HepG2 (cell line): ENCODE measurements around the gene E2F3. TPM values are rescaled to one million over a fixed set of nuclear protein-coding genes. Genes with fewer than 3 reads are reported as not detected.
A peak's percentile ranks its signal among the peaks of the same experiment; 100 is the strongest.

ENCODE experiments used
- BCL6 ChIP-seq: IDR thresholded peaks from 2 replicates; pipeline ENCODE4 v1.6.1; 2016; ENCODE audit warnings: missing genetic modification reagents, missing compliant biosample characterization
- FOXP4 ChIP-seq: sonication (generic); formaldehyde crosslinking; IDR thresholded peaks from 2 replicates; pipeline ENCODE4 v1.4.0; 2020; ENCODE audit warnings: missing genetic modification reagents
- MEIS1 ChIP-seq: sonication (generic); formaldehyde crosslinking; IDR thresholded peaks from 2 replicates; pipeline ENCODE4 v1.9.0; 2021; ENCODE audit warnings: mild to moderate bottlenecking, missing genetic modification reagents, moderate library complexity, borderline replicate concordance
- MEIS2 ChIP-seq: sonication (generic); formaldehyde crosslinking; IDR thresholded peaks from 2 replicates; pipeline ENCODE4 v1.9.0; 2021; ENCODE audit warnings: mild to moderate bottlenecking, missing genetic modification reagents
- NONO ChIP-seq, 2 experiments: fragments of 450-650 bp in 1 of 2; sonication (generic) in 1 of 2; formaldehyde crosslinking in 1 of 2; IDR thresholded peaks in 1 of 2; conservative IDR thresholded peaks in 1 of 2; 2 replicates each; pipeline versions ENCODE4 v1.6.1 to v1.8.0; 2017 to 2022; ENCODE audit warnings: mild to moderate bottlenecking in 1 of 2, missing genetic modification reagents in 1 of 2, moderate library complexity in 1 of 2
- PHF8 ChIP-seq: sonication (generic); formaldehyde crosslinking; IDR thresholded peaks from 2 replicates; pipeline ENCODE4 v1.5.0; 2020; ENCODE audit warnings: missing genetic modification reagents
- SKIL ChIP-seq: sonication (generic); formaldehyde crosslinking; IDR thresholded peaks from 2 replicates; pipeline ENCODE4 v1.8.0; 2022; ENCODE audit warnings: missing genetic modification reagents, mild to moderate bottlenecking, moderate library complexity, borderline replicate concordance
- ZBTB1 ChIP-seq: sonication (generic); formaldehyde crosslinking; IDR thresholded peaks from 2 replicates; pipeline ENCODE4 v1.4.0; 2020; ENCODE audit warnings: missing genetic modification reagents, borderline replicate concordance
- ZBTB49 ChIP-seq: sonication (generic); formaldehyde crosslinking; IDR thresholded peaks from 2 replicates; pipeline ENCODE4 v1.4.0; 2020; ENCODE audit warnings: missing genetic modification reagents, borderline replicate concordance
- ZMYM2 ChIP-seq: sonication (generic); formaldehyde crosslinking; IDR thresholded peaks from 2 replicates; pipeline ENCODE4 v1.8.0; 2022; ENCODE audit warnings: mild to moderate bottlenecking, missing genetic modification reagents
- ZNF180 ChIP-seq: sonication (generic); formaldehyde crosslinking; IDR thresholded peaks from 2 replicates; pipeline ENCODE4 v1.4.0; 2020; ENCODE audit warnings: low read depth, missing genetic modification reagents, borderline replicate concordance
- ZNF451 ChIP-seq: sonication (generic); formaldehyde crosslinking; IDR thresholded peaks from 2 replicates; pipeline ENCODE4 v1.5.0; 2020; ENCODE audit warnings: mild to moderate bottlenecking, missing genetic modification reagents
- ZNF652 ChIP-seq: IDR thresholded peaks from 2 replicates; pipeline ENCODE4 v1.6.1; 2016; ENCODE audit warnings: low read depth, borderline replicate concordance
- ZNF672 ChIP-seq: sonication (generic); formaldehyde crosslinking; IDR thresholded peaks from 2 replicates; pipeline ENCODE4 v1.8.1; 2022; ENCODE audit warnings: missing genetic modification reagents
- ZNF775 ChIP-seq: sonication (generic); formaldehyde crosslinking; IDR thresholded peaks from 2 replicates; pipeline ENCODE4 v1.4.0; 2020; ENCODE audit warnings: missing genetic modification reagents, mild to moderate bottlenecking, moderate library complexity, borderline replicate concordance
- ZNF883 ChIP-seq: sonication (generic); formaldehyde crosslinking; IDR thresholded peaks from 2 replicates; pipeline ENCODE4 v1.5.1; 2020; ENCODE audit warnings: mild to moderate bottlenecking, missing genetic modification reagents; ENCODE audit errors: not compliant biosample characterization
- ZSCAN25 ChIP-seq: sonication (generic); formaldehyde crosslinking; IDR thresholded peaks from 2 replicates; pipeline ENCODE4 v1.8.0; 2022; ENCODE audit warnings: mild to moderate bottlenecking, missing genetic modification reagents
- ZXDC ChIP-seq: sonication (generic); formaldehyde crosslinking; IDR thresholded peaks from 2 replicates; pipeline ENCODE4 v1.5.0; 2020; ENCODE audit warnings: mild to moderate bottlenecking, missing genetic modification reagents
- polyA plus RNA-seq, 8 experiments: library from polyadenylated mRNA; depleted of rRNA in 3 of 8; stranded (reverse) in 7 of 8; unstranded in 1 of 8; fragments of >200 nt; fragmentation: Illumina TruSeq in 4 of 8; extraction: Trizol in 4 of 8; gene quantifications; 2 replicates each; pipeline versions ENCODE4 v1.2.1 to v1.2.3, GENCODE V29; 2011 to 2016; ENCODE audit warnings: low read depth in 4 of 8, missing spikeins in 1 of 8, mixed read lengths in 1 of 8; ENCODE audit not compliant: insufficient read depth in 1 of 8
- total RNA-seq, 5 experiments: library from RNA; depleted of rRNA; stranded (reverse); fragments of >200 nt; fragmentation: Illumina TruSeq; extraction: Trizol; gene quantifications; 2 replicates each; pipeline ENCODE4 v1.2.3, GENCODE V29; 2016; ENCODE audit warnings: low read depth in 1 of 5

E2F3 gene
- total and polyA plus RNA-seq, 2 of the 13 experiments (the other 11 are each of a cell fraction or from before 2014, with no cell fraction given): 8.5 to 12.7 TPM

GRCh38 chr6:20401205-20402091 is at the start of gene E2F3 (continued):
- peak; percentile 80 for TF ChIP-seq ZNF883 (CRISPR knock-in tag)
- peak; percentile 97 for TF ChIP-seq MEIS2
- TF ChIP-seq FOXP4 (CRISPR knock-in tag): peak; percentile 59
- no peak for TF ChIP-seq NONO (IDR thresholded peaks at IDR 0.05)
- no peak for TF ChIP-seq NONO (CRISPR knock-in tag; conservative IDR thresholded peaks at IDR 0.05)
- TF ChIP-seq ZBTB1 (CRISPR knock-in tag): no peak
- TF ChIP-seq ZNF652 (CRISPR knock-in tag): no peak; the same call in 1 of the 2 replicates
- TF ChIP-seq ZNF775 (CRISPR knock-in tag): peak; percentile 83; the same call in 1 of the 2 replicates
- peak; percentile 40; the same call in 1 of the 2 replicates for TF ChIP-seq ZXDC (CRISPR knock-in tag)
- peak; percentile 82; the same call in 1 of the 2 replicates for TF ChIP-seq MEIS1 (CRISPR knock-in tag)
- no peak; the same call in 1 of the 2 replicates for TF ChIP-seq ZSCAN25
- TF ChIP-seq PHF8: peak; percentile 77
- no peak for TF ChIP-seq ZNF672 (CRISPR knock-in tag)
- TF ChIP-seq ZMYM2: no peak
- no peak; the same call in 1 of the 2 replicates for TF ChIP-seq ZBTB49 (CRISPR knock-in tag)
- TF ChIP-seq BCL6: peak; percentile 52; the same call in 1 of the 2 replicates
- peak; percentile 74; the same call in 1 of the 2 replicates for TF ChIP-seq ZNF451 (CRISPR knock-in tag)
- TF ChIP-seq SKIL (CRISPR knock-in tag): no peak
- peak; percentile 81; the same call in 1 of the 2 replicates for TF ChIP-seq ZNF180 (CRISPR knock-in tag)
